SH-SY5Y (cell line): ENCODE measurements around the gene POPDC3.

Experiments
- GATA2 ChIP-seq: IDR thresholded peaks from 2 replicates; pipeline ENCODE4 v1.6.1; 2011; ENCODE audit warnings: mild to moderate bottlenecking, low read depth, low read length
- GATA3 ChIP-seq: IDR thresholded peaks from 2 replicates; pipeline ENCODE4 v1.6.1; 2011; ENCODE audit warnings: low read depth, mild to moderate bottlenecking, low read length, moderate library complexity

DNA sequence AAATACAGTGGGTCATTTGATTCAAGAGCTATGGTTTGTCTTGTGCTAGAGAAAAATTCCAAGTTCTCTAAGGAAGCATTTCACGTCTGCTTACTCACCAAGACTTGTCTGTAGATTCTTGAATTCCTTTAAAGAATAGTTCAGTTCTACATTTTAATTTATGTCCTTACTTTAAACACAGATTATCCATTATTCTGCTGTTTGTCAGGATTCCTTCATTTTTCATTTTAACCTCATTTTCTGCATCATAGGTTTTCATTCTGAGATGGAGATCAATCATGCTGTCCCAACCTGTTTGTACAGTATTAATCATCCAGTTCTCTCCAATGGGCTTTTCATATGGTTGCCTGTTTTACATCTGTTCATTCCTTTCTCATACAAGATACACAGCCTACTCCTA lies 24.5 kb upstream of the POPDC3 start:
- TF ChIP-seq GATA2 (no peak), GATA3 (no peak)
